RWPE2 (cell line): ENCODE data around the gene MLLT6.

Experiments
- ATAC-seq: fragments of 200-7000 bp; cut with Tn5 transposase; 3 replicates; pipeline ENCODE4 v1.9.1; 2021; ENCODE audit warnings: low read depth
- DNase-seq: peaks from one replicate; pipeline ENCODE4 v3.0.0-alpha.2; 2020; ENCODE audit warnings: low spot score
- H3K27ac ChIP-seq: fragments of 450-650 bp; 2 replicates; pipeline ENCODE4 v1.5.1; 2017; ENCODE audit warnings: mild to moderate bottlenecking; ENCODE audit not compliant: poor library complexity, severe bottlenecking
- H3K27me3 ChIP-seq: fragments of 250-450 bp; sonication (Bioruptor Pico); 2 replicates; pipeline ENCODE4 v1.5.1; 2021; ENCODE audit warnings: mild to moderate bottlenecking, moderate library complexity; ENCODE audit not compliant: insufficient read depth, poor library complexity, severe bottlenecking
- H3K36me3 ChIP-seq: fragments of 250-450 bp; sonication (Bioruptor Pico); 2 replicates; pipeline ENCODE4 v1.5.1; 2020; ENCODE audit warnings: low read depth, mild to moderate bottlenecking, moderate library complexity
- H3K4me1 ChIP-seq: fragments of 250-450 bp; sonication (Bioruptor Pico); 2 replicates; pipeline ENCODE4 v1.5.1; 2021; ENCODE audit warnings: mild to moderate bottlenecking, moderate library complexity; ENCODE audit not compliant: insufficient read depth, poor library complexity, severe bottlenecking
- H3K4me3 ChIP-seq: fragments of 250-450 bp; sonication (Bioruptor Pico); 2 replicates; pipeline ENCODE4 v1.5.1; 2021; ENCODE audit warnings: mild to moderate bottlenecking, moderate library complexity; ENCODE audit not compliant: severe bottlenecking
- H3K9me3 ChIP-seq: fragments of 250-450 bp; sonication (Bioruptor Pico); 2 replicates; pipeline ENCODE4 v1.5.1; 2021; ENCODE audit warnings: mild to moderate bottlenecking, moderate library complexity; ENCODE audit not compliant: severe bottlenecking
- TF ChIP-seq, protein P1 (sequence below): fragments of 450-650 bp; IDR thresholded peaks from one replicate; pipeline ENCODE4 v1.5.1; 2017; ENCODE audit warnings: mild to moderate bottlenecking, moderate library complexity; ENCODE audit not compliant: poor library complexity, severe bottlenecking

The MLLT6 gene

DNA sequence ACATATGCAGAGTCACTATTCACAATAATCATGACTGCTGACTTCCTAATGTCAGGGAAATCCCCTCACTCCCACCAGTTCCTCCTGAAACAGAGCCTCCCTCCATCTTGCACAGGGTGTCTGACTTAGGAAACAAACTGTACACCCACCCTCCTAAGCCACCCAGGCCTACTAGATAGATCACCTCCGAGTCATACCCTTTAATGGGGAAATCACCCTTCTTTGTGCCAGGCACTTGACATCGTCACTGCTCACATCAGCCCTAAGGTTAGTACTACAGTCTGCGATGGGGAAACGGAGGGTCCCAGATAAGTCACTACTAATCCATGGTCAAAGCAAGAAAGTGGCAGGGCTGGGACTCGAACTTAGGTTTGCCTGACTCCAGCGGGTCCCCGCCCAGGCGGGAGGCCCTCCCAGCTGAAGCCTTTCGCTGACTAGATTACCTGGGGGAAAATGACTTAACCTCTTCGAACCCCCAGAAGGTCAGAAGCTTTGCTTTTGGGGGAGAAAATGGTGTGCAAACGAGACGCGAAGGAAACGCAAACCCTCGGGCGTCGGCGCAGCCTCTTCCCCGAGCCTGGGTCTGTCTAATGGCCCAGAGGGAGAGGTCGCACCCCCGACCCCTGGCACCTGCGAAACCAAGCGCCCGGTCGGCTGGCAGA lies 3.4 kb upstream of the MLLT6 start:
- no peaks in the 10 kb centered on the region for H3K9me3 ChIP-seq
- no peaks in the 10 kb centered on the region for H3K36me3 ChIP-seq
- TF ChIP-seq, protein P1, sequence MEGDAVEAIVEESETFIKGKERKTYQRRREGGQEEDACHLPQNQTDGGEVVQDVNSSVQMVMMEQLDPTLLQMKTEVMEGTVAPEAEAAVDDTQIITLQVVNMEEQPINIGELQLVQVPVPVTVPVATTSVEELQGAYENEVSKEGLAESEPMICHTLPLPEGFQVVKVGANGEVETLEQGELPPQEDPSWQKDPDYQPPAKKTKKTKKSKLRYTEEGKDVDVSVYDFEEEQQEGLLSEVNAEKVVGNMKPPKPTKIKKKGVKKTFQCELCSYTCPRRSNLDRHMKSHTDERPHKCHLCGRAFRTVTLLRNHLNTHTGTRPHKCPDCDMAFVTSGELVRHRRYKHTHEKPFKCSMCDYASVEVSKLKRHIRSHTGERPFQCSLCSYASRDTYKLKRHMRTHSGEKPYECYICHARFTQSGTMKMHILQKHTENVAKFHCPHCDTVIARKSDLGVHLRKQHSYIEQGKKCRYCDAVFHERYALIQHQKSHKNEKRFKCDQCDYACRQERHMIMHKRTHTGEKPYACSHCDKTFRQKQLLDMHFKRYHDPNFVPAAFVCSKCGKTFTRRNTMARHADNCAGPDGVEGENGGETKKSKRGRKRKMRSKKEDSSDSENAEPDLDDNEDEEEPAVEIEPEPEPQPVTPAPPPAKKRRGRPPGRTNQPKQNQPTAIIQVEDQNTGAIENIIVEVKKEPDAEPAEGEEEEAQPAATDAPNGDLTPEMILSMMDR = no peak
- no peak for DNase-seq
- no peaks in the 10 kb centered on the region for H3K27me3 ChIP-seq
- ATAC-seq = peak; percentile 2; the same call in 1 of the 3 replicates
- H3K27ac ChIP-seq = peak overlapping the region; percentile 78
- H3K4me3 ChIP-seq = peak overlapping the region; percentile 54
- no peaks in the 10 kb centered on the region for H3K4me1 ChIP-seq

DNA sequence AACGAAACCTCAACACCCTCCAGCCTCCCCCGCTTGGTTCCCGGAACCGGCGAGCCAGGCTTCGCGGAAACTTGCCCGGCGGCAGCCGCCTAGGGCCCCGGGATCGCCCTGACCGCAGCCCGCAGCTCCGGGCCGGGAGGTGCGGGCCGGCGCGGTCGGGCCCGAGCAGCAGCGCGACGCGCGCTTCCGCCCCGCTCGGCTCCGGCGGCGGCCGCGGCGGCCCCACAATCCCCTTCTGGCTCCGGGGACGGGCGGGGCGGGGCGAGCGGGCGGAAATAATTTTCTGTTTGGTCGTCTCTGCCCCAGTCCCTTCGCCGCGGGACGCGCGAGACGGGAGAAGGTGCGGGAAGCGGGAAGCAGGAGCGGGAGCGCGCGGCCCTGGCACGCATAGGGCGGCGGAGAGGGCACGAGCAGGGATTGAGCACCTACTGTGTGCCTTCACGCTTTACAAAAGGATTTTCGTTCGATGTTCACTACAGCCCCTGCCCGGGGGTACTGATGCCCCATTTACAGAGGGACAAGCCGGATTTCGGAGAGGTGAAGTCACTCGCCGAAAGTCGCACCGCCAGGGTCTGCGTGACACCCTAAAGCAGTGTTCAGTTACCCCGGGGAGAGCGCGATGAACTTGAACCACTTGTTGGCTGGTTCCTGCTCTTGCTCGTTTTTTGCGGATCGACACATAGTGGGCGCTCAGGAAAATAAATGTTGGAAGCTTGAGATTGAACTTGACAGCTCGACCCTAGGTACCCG lies 2.7 kb upstream of the MLLT6 start:
- Histone ChIP-seq H3K9me3 (no peaks in the 10 kb centered on the region), H3K27me3 (no peaks in the 10 kb centered on the region), H3K4me3 (peak overlapping the region; percentile 54), H3K27ac (peak overlapping the region; percentile 78), H3K36me3 (no peaks in the 10 kb centered on the region), H3K4me1 (no peaks in the 10 kb centered on the region)
- DNase-seq = peak; percentile 89
- TF ChIP-seq, protein P1 = no peak
- ATAC-seq = peak; percentile 58

DNA sequence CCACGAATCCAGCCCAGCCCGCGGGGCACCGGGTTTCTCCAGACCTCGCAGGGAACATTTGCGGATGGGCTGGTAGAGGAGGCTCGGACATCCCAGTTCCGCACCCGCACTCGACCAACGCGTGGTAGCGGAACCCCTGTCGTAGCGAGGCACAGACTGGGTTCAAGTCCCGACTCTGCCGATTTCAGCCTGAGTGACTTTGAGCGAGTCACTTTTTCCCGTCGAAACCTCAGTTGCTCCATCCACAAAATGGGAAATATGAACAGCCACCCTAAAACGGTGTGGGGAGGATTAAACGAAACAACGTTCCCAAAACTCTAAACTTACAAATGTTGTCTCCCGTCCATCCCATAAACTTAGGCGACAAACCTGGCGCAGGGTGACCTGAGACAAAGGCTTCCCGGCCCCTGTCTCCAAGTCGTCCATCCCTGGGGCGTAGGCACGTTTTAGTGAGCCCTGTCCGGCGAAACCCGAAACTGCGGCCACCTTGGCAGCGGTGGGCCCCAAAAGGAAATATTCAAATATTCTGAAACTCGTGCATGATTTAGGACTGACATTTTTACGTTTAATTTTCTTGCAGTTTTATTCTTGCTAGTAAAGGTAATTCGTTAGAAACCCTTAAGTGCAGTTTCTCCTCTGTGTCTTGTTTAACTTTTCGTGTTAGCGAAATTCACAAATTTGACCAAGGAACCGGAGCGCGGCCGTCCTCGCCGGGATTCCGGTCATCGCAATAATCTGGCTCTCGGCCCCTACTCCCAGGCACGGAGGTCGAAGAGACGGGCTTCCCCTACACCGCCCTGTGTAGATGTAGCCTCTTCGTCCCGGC lies 1.9 kb upstream of the MLLT6 start:
- TF ChIP-seq, protein P1 = no peak
- H3K27ac ChIP-seq = peak overlapping the region; percentile 78
- no peaks in the 10 kb centered on the region for H3K27me3 ChIP-seq
- H3K4me3 ChIP-seq = peak overlapping the region; percentile 54
- no peaks in the 10 kb centered on the region for H3K4me1 ChIP-seq
- ATAC-seq (no peak), DNase-seq (no peak)
- peaks cover 6% of the 10 kb centered on the region for H3K36me3 ChIP-seq
- no peaks in the 10 kb centered on the region for H3K9me3 ChIP-seq

DNA sequence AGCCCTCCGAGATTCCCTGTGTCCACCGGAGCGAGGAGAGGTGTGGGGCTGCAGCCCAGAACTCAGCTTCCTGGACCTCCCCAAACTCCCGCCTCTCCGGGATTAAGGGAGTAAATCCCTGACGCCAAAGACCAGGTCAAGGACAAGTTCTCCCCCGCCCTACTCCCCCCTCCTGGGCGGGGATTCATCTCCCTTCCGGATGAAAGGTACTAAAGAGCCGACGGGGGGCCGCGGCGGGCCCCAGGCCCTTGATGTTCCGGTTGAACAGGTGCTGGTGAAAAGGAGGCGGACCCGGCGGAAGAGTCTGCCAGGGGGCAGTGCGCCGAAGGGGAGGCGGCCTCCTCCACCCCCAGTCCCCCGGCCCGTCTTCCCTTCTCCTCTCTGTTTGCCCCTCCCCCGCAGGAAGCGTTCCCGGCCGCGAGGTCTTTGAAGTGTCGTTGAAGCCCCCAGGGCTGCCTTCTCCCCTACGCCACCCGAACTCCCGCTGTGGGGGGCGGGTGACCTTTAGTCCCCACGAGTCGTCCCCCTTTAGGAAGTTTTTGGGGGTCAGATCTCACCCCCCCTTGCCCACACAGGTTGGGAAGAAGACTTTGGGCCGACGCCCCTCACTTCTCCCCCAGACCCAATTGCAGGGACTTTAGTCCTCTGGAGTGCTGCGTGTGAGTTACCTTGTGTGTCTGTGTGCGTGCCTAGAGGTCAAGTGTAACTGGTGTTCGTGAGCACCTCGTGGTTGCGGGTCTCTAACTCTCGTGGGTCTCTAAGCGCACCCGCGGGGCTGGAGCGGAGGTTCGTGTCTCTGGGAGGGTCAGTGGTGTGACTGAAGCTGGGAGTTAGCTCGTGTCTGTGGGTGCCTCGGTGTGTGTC lies 1.1 kb upstream of the MLLT6 start:
- H3K9me3 ChIP-seq = no peaks in the 10 kb centered on the region
- peak; percentile 87 for DNase-seq
- H3K36me3 ChIP-seq = peaks cover 12% of the 10 kb centered on the region
- no peaks in the 10 kb centered on the region for H3K4me1 ChIP-seq
- TF ChIP-seq, protein P1 = no peak
- no peaks in the 10 kb centered on the region for H3K27me3 ChIP-seq
- ATAC-seq = peak; percentile 46
- H3K27ac ChIP-seq = peak overlapping the region; percentile 78
- H3K4me3 ChIP-seq = peak overlapping the region; percentile 54
